HUES48 (cell line): ENCODE measurements around the gene AHCYL2.
"Not testable (repeated sequence)": the region's sequence is repeated elsewhere in the genome, so short reads cannot be mapped to it uniquely, and the experiment has no call there.

Experiments
- H3K27ac ChIP-seq: one replicate; pipeline ENCODE4 v1.7.0; 2013; ENCODE audit warnings: low read depth, low read length, inconsistent platforms
- H3K27me3 ChIP-seq: 2 replicates; pipeline ENCODE4 v1.6.1; 2013; ENCODE audit warnings: mild to moderate bottlenecking, low read length; ENCODE audit not compliant: control insufficient read depth, insufficient read depth
- H3K36me3 ChIP-seq: 2 replicates; pipeline ENCODE4 v1.6.1; 2013; ENCODE audit warnings: low read length; ENCODE audit not compliant: control insufficient read depth, insufficient read depth
- H3K4me1 ChIP-seq: 2 replicates; pipeline ENCODE4 v1.6.1; 2013; ENCODE audit warnings: mild to moderate bottlenecking, low read length; ENCODE audit not compliant: control insufficient read depth, insufficient read depth
- H3K4me3 ChIP-seq: 2 replicates; pipeline ENCODE4 v1.5.1; 2013; ENCODE audit warnings: mild to moderate bottlenecking, low read depth, low read length
- H3K9ac ChIP-seq: 2 replicates; pipeline ENCODE4 v1.6.1; 2013; ENCODE audit warnings: mild to moderate bottlenecking, low read depth, low read length, moderate library complexity
- H3K9me3 ChIP-seq: 2 replicates; pipeline ENCODE4 v1.6.1; 2013; ENCODE audit warnings: low read length; ENCODE audit not compliant: control insufficient read depth, insufficient read depth

The AHCYL2 gene

GRCh38 chr7:129476398-129476797, 251.6 kb downstream of the AHCYL2 start:
- H3K4me1 ChIP-seq, H3K4me3 ChIP-seq, H3K27ac ChIP-seq, H3K9ac ChIP-seq, H3K27me3 ChIP-seq, H3K9me3 ChIP-seq, H3K36me3 ChIP-seq: not testable (repeated sequence)
